K562 (cell line): Measurements from ENCODE around the gene PPP1R16B. TPM values are rescaled to one million over a fixed set of nuclear protein-coding genes. Genes with fewer than 3 reads are reported as not detected.

ENCODE experiments used
- DLX4 ChIP-seq: fragments of 250-450 bp; sonication (Bioruptor Pico); IDR thresholded peaks from 2 replicates; pipeline ENCODE4 v1.6.1; 2021; ENCODE audit warnings: mild to moderate bottlenecking
- FOXP1 ChIP-seq: sonication (generic); formaldehyde crosslinking; IDR thresholded peaks from 2 replicates; pipeline ENCODE4 v1.8.0; 2022; ENCODE audit warnings: mild to moderate bottlenecking, missing genetic modification reagents
- HDAC6 ChIP-seq: IDR thresholded peaks from 2 replicates; pipeline ENCODE4 v1.6.1; 2012; ENCODE audit warnings: low read depth, mild to moderate bottlenecking, control low read depth, inconsistent platforms, low read length, moderate library complexity
- ILK ChIP-seq: fragments of 450-650 bp; IDR thresholded peaks from 2 replicates; pipeline ENCODE4 v1.6.1; 2016; ENCODE audit warnings: missing genetic modification characterization, low read depth, mild to moderate bottlenecking, missing compliant biosample characterization, moderate library complexity, borderline replicate concordance
- MXI1 ChIP-seq: IDR thresholded peaks from 2 replicates; pipeline ENCODE4 v1.6.1; 2011; ENCODE audit warnings: low read depth, mild to moderate bottlenecking, improper control_type of control experiment, low read length
- NCOA2 ChIP-seq, 2 experiments: fragments of 450-650 bp; IDR thresholded peaks; 2 replicates each; pipeline ENCODE4 v1.6.1; 2018; ENCODE audit warnings: mild to moderate bottlenecking in 2 of 2, moderate library complexity in 1 of 2; ENCODE audit not compliant: partially characterized antibody in 2 of 2
- TCFL5 ChIP-seq: fragments of 250-450 bp; sonication (Bioruptor Pico); conservative IDR thresholded peaks from 2 replicates; pipeline ENCODE4 v1.6.1; 2021; ENCODE audit warnings: mild to moderate bottlenecking, moderate library complexity, matching md5 sums
- TFE3 ChIP-seq: fragments of 450-650 bp; formaldehyde crosslinking; IDR thresholded peaks from 2 replicates; pipeline ENCODE4 v1.4.0; 2020; ENCODE audit warnings: mild to moderate bottlenecking, mixed read lengths
- ZFP30 ChIP-seq: fragments of 250-450 bp; sonication (Bioruptor Pico); IDR thresholded peaks from 2 replicates; pipeline ENCODE4 v1.8.0; 2022; ENCODE audit warnings: moderate library complexity, mild to moderate bottlenecking, inconsistent platforms, borderline replicate concordance
- ZKSCAN3 ChIP-seq: fragments of 250-450 bp; sonication (Bioruptor Pico); IDR thresholded peaks from 2 replicates; pipeline ENCODE4 v1.4.0; 2020
- ZNF143 ChIP-seq: sonication (generic); formaldehyde crosslinking; IDR thresholded peaks from 2 replicates; pipeline ENCODE4 v1.9.0; 2022; ENCODE audit warnings: mild to moderate bottlenecking, missing genetic modification reagents
- ZNF561 ChIP-seq: fragments of 450-650 bp; formaldehyde crosslinking; conservative IDR thresholded peaks from 2 replicates; pipeline ENCODE4 v1.4.0; 2020; ENCODE audit warnings: mild to moderate bottlenecking, moderate library complexity
- ZZZ3 ChIP-seq: fragments of 450-650 bp; IDR thresholded peaks from 2 replicates; pipeline ENCODE4 v1.6.1; 2016; ENCODE audit warnings: antibody characterized with exemption, mild to moderate bottlenecking, moderate library complexity
- polyA plus RNA-seq, 8 experiments: library from polyadenylated mRNA; depleted of rRNA in 4 of 8; stranded (reverse) in 5 of 8; unstranded in 3 of 8; fragments of >200 nt; fragmentation: Nextera tagmentation in 2 of 8; fragmentation: Illumina TruSeq in 1 of 8; extraction: Ambion mirVana in 2 of 8; extraction: Trizol in 1 of 8; gene quantifications; 2 replicates each; pipeline versions ENCODE4 v1.2.1 to v1.2.3, GENCODE V29; 2011 to 2014; ENCODE audit warnings: inconsistent platforms in 1 of 8, missing spikeins in 1 of 8
- total RNA-seq, 7 experiments: library from RNA; depleted of rRNA in 6 of 7; stranded (reverse); fragments of >200 nt in 6 of 7; fragmentation: Illumina TruSeq in 2 of 7; extraction: Trizol in 2 of 7; gene quantifications; 2 replicates each; pipeline versions ENCODE4 v1.2.1 to v1.2.3, GENCODE V29; 2011 to 2021; ENCODE audit warnings: low replicate concordance in 1 of 7
- TF ChIP-seq, protein P1 (sequence below): fragments of 450-650 bp; IDR thresholded peaks from 2 replicates; pipeline ENCODE4 v1.6.1; 2016; ENCODE audit warnings: mild to moderate bottlenecking, moderate library complexity

The PPP1R16B gene
- total and polyA plus RNA-seq, 9 of the 15 experiments (the other 6 are each of a cell fraction or from before 2014, with no cell fraction given): 1.5 to 11.5 (median 6.8) TPM

- no peak for TF ChIP-seq TFE3 (CRISPR knock-in tag)
- peak; percentile 75 for TF ChIP-seq MXI1
- no peak for TF ChIP-seq HDAC6
- TF ChIP-seq ILK: no peak
- no peak for TF ChIP-seq ZFP30 (CRISPR knock-in tag)
- no peak for TF ChIP-seq NCOA2 (IDR thresholded peaks at IDR 0.05; ENCODE audit: partially characterized antibody in 2 of 2)
- TF ChIP-seq DLX4: no peak
- TF ChIP-seq TCFL5 (CRISPR knock-in tag): no peak
- TF ChIP-seq, protein P1, sequence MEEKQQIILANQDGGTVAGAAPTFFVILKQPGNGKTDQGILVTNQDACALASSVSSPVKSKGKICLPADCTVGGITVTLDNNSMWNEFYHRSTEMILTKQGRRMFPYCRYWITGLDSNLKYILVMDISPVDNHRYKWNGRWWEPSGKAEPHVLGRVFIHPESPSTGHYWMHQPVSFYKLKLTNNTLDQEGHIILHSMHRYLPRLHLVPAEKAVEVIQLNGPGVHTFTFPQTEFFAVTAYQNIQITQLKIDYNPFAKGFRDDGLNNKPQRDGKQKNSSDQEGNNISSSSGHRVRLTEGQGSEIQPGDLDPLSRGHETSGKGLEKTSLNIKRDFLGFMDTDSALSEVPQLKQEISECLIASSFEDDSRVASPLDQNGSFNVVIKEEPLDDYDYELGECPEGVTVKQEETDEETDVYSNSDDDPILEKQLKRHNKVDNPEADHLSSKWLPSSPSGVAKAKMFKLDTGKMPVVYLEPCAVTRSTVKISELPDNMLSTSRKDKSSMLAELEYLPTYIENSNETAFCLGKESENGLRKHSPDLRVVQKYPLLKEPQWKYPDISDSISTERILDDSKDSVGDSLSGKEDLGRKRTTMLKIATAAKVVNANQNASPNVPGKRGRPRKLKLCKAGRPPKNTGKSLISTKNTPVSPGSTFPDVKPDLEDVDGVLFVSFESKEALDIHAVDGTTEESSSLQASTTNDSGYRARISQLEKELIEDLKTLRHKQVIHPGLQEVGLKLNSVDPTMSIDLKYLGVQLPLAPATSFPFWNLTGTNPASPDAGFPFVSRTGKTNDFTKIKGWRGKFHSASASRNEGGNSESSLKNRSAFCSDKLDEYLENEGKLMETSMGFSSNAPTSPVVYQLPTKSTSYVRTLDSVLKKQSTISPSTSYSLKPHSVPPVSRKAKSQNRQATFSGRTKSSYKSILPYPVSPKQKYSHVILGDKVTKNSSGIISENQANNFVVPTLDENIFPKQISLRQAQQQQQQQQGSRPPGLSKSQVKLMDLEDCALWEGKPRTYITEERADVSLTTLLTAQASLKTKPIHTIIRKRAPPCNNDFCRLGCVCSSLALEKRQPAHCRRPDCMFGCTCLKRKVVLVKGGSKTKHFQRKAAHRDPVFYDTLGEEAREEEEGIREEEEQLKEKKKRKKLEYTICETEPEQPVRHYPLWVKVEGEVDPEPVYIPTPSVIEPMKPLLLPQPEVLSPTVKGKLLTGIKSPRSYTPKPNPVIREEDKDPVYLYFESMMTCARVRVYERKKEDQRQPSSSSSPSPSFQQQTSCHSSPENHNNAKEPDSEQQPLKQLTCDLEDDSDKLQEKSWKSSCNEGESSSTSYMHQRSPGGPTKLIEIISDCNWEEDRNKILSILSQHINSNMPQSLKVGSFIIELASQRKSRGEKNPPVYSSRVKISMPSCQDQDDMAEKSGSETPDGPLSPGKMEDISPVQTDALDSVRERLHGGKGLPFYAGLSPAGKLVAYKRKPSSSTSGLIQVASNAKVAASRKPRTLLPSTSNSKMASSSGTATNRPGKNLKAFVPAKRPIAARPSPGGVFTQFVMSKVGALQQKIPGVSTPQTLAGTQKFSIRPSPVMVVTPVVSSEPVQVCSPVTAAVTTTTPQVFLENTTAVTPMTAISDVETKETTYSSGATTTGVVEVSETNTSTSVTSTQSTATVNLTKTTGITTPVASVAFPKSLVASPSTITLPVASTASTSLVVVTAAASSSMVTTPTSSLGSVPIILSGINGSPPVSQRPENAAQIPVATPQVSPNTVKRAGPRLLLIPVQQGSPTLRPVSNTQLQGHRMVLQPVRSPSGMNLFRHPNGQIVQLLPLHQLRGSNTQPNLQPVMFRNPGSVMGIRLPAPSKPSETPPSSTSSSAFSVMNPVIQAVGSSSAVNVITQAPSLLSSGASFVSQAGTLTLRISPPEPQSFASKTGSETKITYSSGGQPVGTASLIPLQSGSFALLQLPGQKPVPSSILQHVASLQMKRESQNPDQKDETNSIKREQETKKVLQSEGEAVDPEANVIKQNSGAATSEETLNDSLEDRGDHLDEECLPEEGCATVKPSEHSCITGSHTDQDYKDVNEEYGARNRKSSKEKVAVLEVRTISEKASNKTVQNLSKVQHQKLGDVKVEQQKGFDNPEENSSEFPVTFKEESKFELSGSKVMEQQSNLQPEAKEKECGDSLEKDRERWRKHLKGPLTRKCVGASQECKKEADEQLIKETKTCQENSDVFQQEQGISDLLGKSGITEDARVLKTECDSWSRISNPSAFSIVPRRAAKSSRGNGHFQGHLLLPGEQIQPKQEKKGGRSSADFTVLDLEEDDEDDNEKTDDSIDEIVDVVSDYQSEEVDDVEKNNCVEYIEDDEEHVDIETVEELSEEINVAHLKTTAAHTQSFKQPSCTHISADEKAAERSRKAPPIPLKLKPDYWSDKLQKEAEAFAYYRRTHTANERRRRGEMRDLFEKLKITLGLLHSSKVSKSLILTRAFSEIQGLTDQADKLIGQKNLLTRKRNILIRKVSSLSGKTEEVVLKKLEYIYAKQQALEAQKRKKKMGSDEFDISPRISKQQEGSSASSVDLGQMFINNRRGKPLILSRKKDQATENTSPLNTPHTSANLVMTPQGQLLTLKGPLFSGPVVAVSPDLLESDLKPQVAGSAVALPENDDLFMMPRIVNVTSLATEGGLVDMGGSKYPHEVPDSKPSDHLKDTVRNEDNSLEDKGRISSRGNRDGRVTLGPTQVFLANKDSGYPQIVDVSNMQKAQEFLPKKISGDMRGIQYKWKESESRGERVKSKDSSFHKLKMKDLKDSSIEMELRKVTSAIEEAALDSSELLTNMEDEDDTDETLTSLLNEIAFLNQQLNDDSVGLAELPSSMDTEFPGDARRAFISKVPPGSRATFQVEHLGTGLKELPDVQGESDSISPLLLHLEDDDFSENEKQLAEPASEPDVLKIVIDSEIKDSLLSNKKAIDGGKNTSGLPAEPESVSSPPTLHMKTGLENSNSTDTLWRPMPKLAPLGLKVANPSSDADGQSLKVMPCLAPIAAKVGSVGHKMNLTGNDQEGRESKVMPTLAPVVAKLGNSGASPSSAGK: peak; percentile 45; the same call in 1 of the 2 replicates
- no peak for TF ChIP-seq ZKSCAN3
- no peak for TF ChIP-seq ZZZ3
- no peak for TF ChIP-seq ZNF143 (CRISPR knock-in tag)
- TF ChIP-seq ZNF561: no peak
- TF ChIP-seq FOXP1 (CRISPR knock-in tag): no peak
Measured at GRCh38 chr20:38926142-38926933, 120.8 kb downstream of the PPP1R16B start, which contains the start of gene FAM83D (continued).
